ENCODE results near the gene REST.

REST gene

GRCh38 chr4:56959100-56959499 is 51.4 kb downstream of the REST start:
- FAIRE-seq (no peak), DNase-seq (ENCODE audit: insufficient read length) (no peak)
- no peak for TF ChIP-seq POLR2AphosphoS5 (IDR thresholded peaks at IDR 0.05; ENCODE audit: low read depth, low read length)
- no peak for TF ChIP-seq POLR2A (IDR thresholded peaks at IDR 0.05; ENCODE audit: low read depth, low read length)
- TF ChIP-seq TAF1 (IDR thresholded peaks at IDR 0.05; ENCODE audit: borderline replicate concordance, low read depth, low read length) = no peak

- FAIRE-seq (no peak), DNase-seq (ENCODE audit: insufficient read length) (no peak)
- no peak for TF ChIP-seq TAF1 (IDR thresholded peaks at IDR 0.05; ENCODE audit: borderline replicate concordance, low read depth, low read length)
- TF ChIP-seq POLR2A (IDR thresholded peaks at IDR 0.05; ENCODE audit: low read depth, low read length) = no peak
These were observed 53.4 kb downstream of the REST start for GRCh38 chr4:56961107-56961500.

- DNase-seq (ENCODE audit: insufficient read length) (no peak), FAIRE-seq (no peak)
- no peak for TF ChIP-seq POLR2A (IDR thresholded peaks at IDR 0.05; ENCODE audit: low read depth, low read length)
- TF ChIP-seq POLR2AphosphoS5 (IDR thresholded peaks at IDR 0.05; ENCODE audit: low read depth, low read length) = no peak
- TF ChIP-seq TAF1 (IDR thresholded peaks at IDR 0.05; ENCODE audit: borderline replicate concordance, low read depth, low read length) = no peak
These were observed 63.7 kb downstream of the REST start for GRCh38 chr4:56971383-56971782.

GRCh38 chr4:56972389-56972788 is 64.7 kb downstream of the REST start:
- no peak for FAIRE-seq
- TF ChIP-seq POLR2AphosphoS5 (IDR thresholded peaks at IDR 0.05; ENCODE audit: low read depth, low read length) (no peak), TAF1 (IDR thresholded peaks at IDR 0.05; ENCODE audit: borderline replicate concordance, low read depth, low read length) (no peak), POLR2A (IDR thresholded peaks at IDR 0.05; ENCODE audit: low read depth, low read length) (no peak)

GRCh38 chr4:56972809-56973208 is 65.1 kb downstream of the REST start:
- DNase-seq (ENCODE audit: insufficient read length) (no peak), FAIRE-seq (no peak)
- TF ChIP-seq POLR2AphosphoS5 (IDR thresholded peaks at IDR 0.05; ENCODE audit: low read depth, low read length) = no peak
- TF ChIP-seq TAF1 (IDR thresholded peaks at IDR 0.05; ENCODE audit: borderline replicate concordance, low read depth, low read length) = no peak
- no peak for TF ChIP-seq POLR2A (IDR thresholded peaks at IDR 0.05; ENCODE audit: low read depth, low read length)

More at GRCh38 chr4:56972389-56972788, 64.7 kb downstream of the REST start:
- no peak for DNase-seq (ENCODE audit: insufficient read length)

GRCh38 chr4:56973336-56973735 is 65.6 kb downstream of the REST start:
- no peak for TF ChIP-seq TAF1 (IDR thresholded peaks at IDR 0.05; ENCODE audit: borderline replicate concordance, low read depth, low read length)
- no peak for TF ChIP-seq POLR2A (IDR thresholded peaks at IDR 0.05; ENCODE audit: low read depth, low read length)
- no peak for TF ChIP-seq POLR2AphosphoS5 (IDR thresholded peaks at IDR 0.05; ENCODE audit: low read depth, low read length)
- no peak for DNase-seq (ENCODE audit: insufficient read length)
- FAIRE-seq = no peak

- no peak for DNase-seq (ENCODE audit: insufficient read length)
These were observed 68.7 kb downstream of the REST start for GRCh38 chr4:56976283-56976836.

GRCh38 chr4:56976837-56977320 is 69.2 kb downstream of the REST start:
- peak; percentile 38 for DNase-seq (ENCODE audit: insufficient read length)
- TF ChIP-seq TAF1 (IDR thresholded peaks at IDR 0.05; ENCODE audit: borderline replicate concordance, low read depth, low read length) (no peak), POLR2AphosphoS5 (IDR thresholded peaks at IDR 0.05; ENCODE audit: low read depth, low read length) (no peak), POLR2A (IDR thresholded peaks at IDR 0.05; ENCODE audit: low read depth, low read length) (no peak)
- no peak for FAIRE-seq

More at GRCh38 chr4:56976283-56976836, 68.7 kb downstream of the REST start:
- FAIRE-seq = no peak
- TF ChIP-seq POLR2AphosphoS5 (IDR thresholded peaks at IDR 0.05; ENCODE audit: low read depth, low read length) = no peak
- no peak for TF ChIP-seq POLR2A (IDR thresholded peaks at IDR 0.05; ENCODE audit: low read depth, low read length)
- TF ChIP-seq TAF1 (IDR thresholded peaks at IDR 0.05; ENCODE audit: borderline replicate concordance, low read depth, low read length) = no peak

GRCh38 chr4:56977321-56978012 is 69.8 kb downstream of the REST start, which contains the start of gene NOA1:
Gene NOA1 (minus strand): TSS chr4:56977606. CDS start chr4:56977585, 21 bp downstream.
- DNase-seq (ENCODE audit: insufficient read length) (peak; percentile 85), FAIRE-seq (peak; percentile 98)
- TF ChIP-seq TAF1 (IDR thresholded peaks at IDR 0.05; ENCODE audit: borderline replicate concordance, low read depth, low read length) (no peak), POLR2A (IDR thresholded peaks at IDR 0.05; ENCODE audit: low read depth, low read length) (peak; percentile 88), POLR2AphosphoS5 (IDR thresholded peaks at IDR 0.05; ENCODE audit: low read depth, low read length) (peak; percentile 88)

GRCh38 chr4:56978750-56979303 is 71.1 kb downstream of the REST start, which contains the start of gene POLR2B:
Gene POLR2B (plus strand): TSS chr4:56978896. CDS start chr4:56978986, 90 bp downstream.
- TF ChIP-seq TAF1 (IDR thresholded peaks at IDR 0.05; ENCODE audit: borderline replicate concordance, low read depth, low read length) (peak; percentile 70), POLR2A (IDR thresholded peaks at IDR 0.05; ENCODE audit: low read depth, low read length) (peak; percentile 92), POLR2AphosphoS5 (IDR thresholded peaks at IDR 0.05; ENCODE audit: low read depth, low read length) (peak; percentile 91)
- DNase-seq (ENCODE audit: insufficient read length) = peak; percentile 57
- peak; percentile 81 for FAIRE-seq

GRCh38 chr4:56979421-56980072 is 71.8 kb downstream of the REST start:
- no peak for TF ChIP-seq POLR2A (IDR thresholded peaks at IDR 0.05; ENCODE audit: low read depth, low read length)
- TF ChIP-seq POLR2AphosphoS5 (IDR thresholded peaks at IDR 0.05; ENCODE audit: low read depth, low read length) = no peak
- no peak for TF ChIP-seq TAF1 (IDR thresholded peaks at IDR 0.05; ENCODE audit: borderline replicate concordance, low read depth, low read length)
- FAIRE-seq (no peak), DNase-seq (ENCODE audit: insufficient read length) (no peak)
